ENCODE data around the gene HSD17B3.

- TF ChIP-seq TOX (CRISPR knock-in tag; IDR thresholded peaks at IDR 0.05; ENCODE audit: borderline replicate concordance) (no peak), PATZ1 (CRISPR knock-in tag; IDR thresholded peaks at IDR 0.05; ENCODE audit: borderline replicate concordance) (no peak), OSR1 (CRISPR knock-in tag; IDR thresholded peaks at IDR 0.05) (no peak), RARB (CRISPR knock-in tag; IDR thresholded peaks at IDR 0.05) (no peak), ZNF8 (CRISPR knock-in tag; IDR thresholded peaks at IDR 0.05) (no peak), ZNF70 (CRISPR knock-in tag; IDR thresholded peaks at IDR 0.05) (no peak), PPARA (CRISPR knock-in tag; IDR thresholded peaks at IDR 0.05; ENCODE audit: borderline replicate concordance) (no peak), CREB5 (CRISPR knock-in tag; IDR thresholded peaks at IDR 0.05; ENCODE audit: low read depth) (no peak), ZC3H10 (CRISPR knock-in tag; IDR thresholded peaks at IDR 0.05) (no peak), BACH2 (CRISPR knock-in tag; IDR thresholded peaks at IDR 0.05; ENCODE audit: borderline replicate concordance) (no peak)
These were observed 27.0 kb downstream of the HSD17B3 start for GRCh38 chr9:96274939-96275338.
